BE2C (cell line): ENCODE data around the gene ST8SIA4.

Source experiments
- DNase-seq: peaks from one replicate; pipeline ENCODE4 v3.0.0-alpha.2; 2020
- H3K27me3 ChIP-seq: fragments of 250-450 bp; sonication (Bioruptor Pico); 2 replicates; pipeline ENCODE4 v1.5.1; 2020; ENCODE audit warnings: mild to moderate bottlenecking
- H3K36me3 ChIP-seq: fragments of 250-450 bp; sonication (Bioruptor Pico); 2 replicates; pipeline ENCODE4 v1.5.1; 2020; ENCODE audit warnings: mild to moderate bottlenecking
- H3K4me1 ChIP-seq: fragments of 250-450 bp; sonication (Bioruptor Pico); 2 replicates; pipeline ENCODE4 v1.5.1; 2020
- H3K4me3 ChIP-seq: 2 replicates; pipeline ENCODE4 v1.5.1; 2011; ENCODE audit warnings: low read depth, low read length
- H3K9me3 ChIP-seq: fragments of 250-450 bp; sonication (Bioruptor Pico); 2 replicates; pipeline ENCODE4 v1.5.1; 2020
- TF ChIP-seq, protein P1 (sequence below): IDR thresholded peaks from 2 replicates; pipeline ENCODE4 v1.5.1; 2012; ENCODE audit warnings: mild to moderate bottlenecking, low read depth, low read length

Gene ST8SIA4

DNA sequence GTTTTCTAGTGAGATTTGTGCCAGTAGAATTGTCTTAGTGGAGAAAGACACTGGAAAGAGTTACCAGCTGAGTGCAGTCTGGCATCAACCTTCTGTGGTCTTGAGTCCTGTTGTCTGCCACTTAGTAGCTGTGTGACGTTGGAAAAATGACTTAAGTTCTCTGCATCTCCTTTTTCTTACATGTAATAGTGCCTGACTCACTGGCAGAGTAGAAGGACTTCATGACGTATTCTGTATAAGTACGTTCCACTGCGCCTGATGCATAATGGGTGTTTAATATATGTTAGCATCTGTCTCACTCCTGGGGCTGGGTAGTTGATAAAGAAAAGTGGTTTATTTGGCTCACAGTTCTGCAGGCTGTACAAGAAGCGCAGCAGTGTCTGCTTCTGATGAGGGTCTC lies 144.8 kb downstream of the ST8SIA4 start:
- no peaks in the 10 kb centered on the region for H3K36me3 ChIP-seq
- H3K4me3 ChIP-seq = no peak overlapping the region
- no peak for DNase-seq
- H3K9me3 ChIP-seq = no peaks in the 10 kb centered on the region
- TF ChIP-seq, protein P1, sequence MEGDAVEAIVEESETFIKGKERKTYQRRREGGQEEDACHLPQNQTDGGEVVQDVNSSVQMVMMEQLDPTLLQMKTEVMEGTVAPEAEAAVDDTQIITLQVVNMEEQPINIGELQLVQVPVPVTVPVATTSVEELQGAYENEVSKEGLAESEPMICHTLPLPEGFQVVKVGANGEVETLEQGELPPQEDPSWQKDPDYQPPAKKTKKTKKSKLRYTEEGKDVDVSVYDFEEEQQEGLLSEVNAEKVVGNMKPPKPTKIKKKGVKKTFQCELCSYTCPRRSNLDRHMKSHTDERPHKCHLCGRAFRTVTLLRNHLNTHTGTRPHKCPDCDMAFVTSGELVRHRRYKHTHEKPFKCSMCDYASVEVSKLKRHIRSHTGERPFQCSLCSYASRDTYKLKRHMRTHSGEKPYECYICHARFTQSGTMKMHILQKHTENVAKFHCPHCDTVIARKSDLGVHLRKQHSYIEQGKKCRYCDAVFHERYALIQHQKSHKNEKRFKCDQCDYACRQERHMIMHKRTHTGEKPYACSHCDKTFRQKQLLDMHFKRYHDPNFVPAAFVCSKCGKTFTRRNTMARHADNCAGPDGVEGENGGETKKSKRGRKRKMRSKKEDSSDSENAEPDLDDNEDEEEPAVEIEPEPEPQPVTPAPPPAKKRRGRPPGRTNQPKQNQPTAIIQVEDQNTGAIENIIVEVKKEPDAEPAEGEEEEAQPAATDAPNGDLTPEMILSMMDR = no peak
- peaks cover 13% of the 10 kb centered on the region for H3K4me1 ChIP-seq
- H3K27me3 ChIP-seq = no peaks in the 10 kb centered on the region

DNA sequence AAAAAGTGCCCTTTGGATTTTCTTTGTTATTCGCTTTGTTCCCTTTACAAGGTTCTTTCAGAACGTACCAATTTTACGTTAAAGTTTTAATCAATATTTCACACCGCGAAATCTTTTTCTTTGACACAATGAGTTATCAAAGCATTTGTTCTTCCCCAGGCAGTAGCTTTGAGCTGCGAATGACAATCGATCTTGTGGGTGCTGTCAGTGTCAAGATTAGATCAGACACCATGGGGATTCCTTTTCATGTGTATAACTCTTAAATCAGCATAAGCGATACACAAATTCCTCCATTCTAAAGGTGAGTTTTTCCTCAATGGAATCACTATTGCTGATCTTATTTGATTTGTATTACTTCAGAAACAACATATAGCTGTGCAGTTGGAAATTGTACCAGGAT lies 145.5 kb downstream of the ST8SIA4 start:
- DNase-seq = no peak
- peaks cover 13% of the 10 kb centered on the region for H3K4me1 ChIP-seq
- H3K9me3 ChIP-seq = no peaks in the 10 kb centered on the region
- H3K27me3 ChIP-seq = no peaks in the 10 kb centered on the region
- no peaks in the 10 kb centered on the region for H3K36me3 ChIP-seq
- H3K4me3 ChIP-seq = no peak overlapping the region
- TF ChIP-seq, protein P1 = no peak
